GM12874 (cell line): ENCODE data around the gene KEAP1.

Experiments
- TF ChIP-seq, protein P1 (sequence below): IDR thresholded peaks from 2 replicates; pipeline ENCODE4 v1.5.1; 2011; ENCODE audit warnings: low read depth, mild to moderate bottlenecking, control low read depth, low read length, moderate library complexity; ENCODE audit not compliant: insufficient read depth

The KEAP1 gene

DNA sequence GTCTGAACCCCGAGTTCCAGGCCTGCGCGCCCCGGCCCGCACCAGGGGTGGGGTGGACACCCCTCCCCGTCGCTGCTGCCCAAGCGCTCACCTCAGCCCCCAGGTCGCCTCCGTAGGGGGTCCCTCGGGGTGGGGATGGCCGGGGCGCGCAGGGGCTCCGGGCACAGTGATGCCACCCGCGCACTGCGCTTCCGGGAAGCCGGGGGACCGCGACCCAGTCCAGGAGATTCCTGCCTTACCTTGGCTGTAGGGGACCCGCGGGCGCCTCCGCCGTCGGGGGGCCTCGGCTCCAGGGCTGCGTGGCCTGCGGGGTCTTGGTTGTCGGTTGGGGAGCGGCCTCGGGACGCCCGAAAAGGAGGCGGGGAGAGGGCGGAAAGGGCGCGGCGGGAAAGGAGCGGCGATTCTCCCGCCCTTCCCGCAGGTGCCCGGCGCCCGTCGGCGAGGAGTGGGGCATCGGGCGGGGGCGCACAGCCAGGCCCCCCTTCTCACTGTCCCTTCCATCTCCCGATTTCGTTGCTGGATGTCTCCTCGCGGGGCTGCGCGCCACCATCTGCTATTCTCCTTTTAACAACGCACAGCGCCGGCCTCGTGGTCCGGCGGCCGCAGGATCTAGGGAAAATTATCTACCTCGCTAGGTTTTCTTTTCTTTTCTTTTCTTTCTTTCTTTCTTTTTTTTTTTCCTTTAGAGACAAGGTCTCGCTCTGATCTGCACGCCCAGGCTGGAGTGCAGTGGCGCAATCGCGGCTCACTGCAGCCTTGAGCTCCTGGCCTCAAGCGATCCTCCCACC is at the start of gene KEAP1:
Gene KEAP1, minus strand, starts transcription at position 355 of the 788 bp plus-strand sequence. CDS start 3,323 bp downstream, outside the sequence.
- TF ChIP-seq, protein P1, sequence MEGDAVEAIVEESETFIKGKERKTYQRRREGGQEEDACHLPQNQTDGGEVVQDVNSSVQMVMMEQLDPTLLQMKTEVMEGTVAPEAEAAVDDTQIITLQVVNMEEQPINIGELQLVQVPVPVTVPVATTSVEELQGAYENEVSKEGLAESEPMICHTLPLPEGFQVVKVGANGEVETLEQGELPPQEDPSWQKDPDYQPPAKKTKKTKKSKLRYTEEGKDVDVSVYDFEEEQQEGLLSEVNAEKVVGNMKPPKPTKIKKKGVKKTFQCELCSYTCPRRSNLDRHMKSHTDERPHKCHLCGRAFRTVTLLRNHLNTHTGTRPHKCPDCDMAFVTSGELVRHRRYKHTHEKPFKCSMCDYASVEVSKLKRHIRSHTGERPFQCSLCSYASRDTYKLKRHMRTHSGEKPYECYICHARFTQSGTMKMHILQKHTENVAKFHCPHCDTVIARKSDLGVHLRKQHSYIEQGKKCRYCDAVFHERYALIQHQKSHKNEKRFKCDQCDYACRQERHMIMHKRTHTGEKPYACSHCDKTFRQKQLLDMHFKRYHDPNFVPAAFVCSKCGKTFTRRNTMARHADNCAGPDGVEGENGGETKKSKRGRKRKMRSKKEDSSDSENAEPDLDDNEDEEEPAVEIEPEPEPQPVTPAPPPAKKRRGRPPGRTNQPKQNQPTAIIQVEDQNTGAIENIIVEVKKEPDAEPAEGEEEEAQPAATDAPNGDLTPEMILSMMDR, result no peak

DNA sequence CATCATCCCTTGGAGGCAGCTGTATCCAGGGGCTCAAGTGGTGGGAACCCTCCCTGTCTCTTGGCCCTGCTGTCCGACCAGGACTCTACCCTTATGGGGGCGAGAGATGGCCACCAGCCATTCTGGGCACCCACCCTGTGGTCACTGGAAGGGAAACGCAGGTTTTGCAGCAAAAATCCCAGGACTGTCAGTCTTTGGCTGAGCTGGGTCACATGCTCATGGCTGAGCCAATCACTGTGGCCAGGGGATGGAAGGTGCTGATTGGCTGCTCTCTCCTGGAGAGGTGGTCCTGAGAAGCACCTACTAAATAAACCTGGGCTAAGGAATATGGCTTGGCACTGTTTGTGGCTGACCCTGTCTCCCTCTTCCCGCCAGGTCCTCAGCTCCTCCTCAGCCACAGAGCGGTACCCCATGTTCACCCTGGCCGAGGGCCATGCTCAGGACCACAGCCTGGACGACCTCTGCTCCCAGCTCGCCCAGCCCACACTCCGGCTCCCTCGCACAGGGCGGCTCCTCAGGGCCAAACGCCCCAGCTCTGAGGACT is 49.4 kb upstream of the KEAP1 start:
- TF ChIP-seq, protein P1, result no peak

DNA sequence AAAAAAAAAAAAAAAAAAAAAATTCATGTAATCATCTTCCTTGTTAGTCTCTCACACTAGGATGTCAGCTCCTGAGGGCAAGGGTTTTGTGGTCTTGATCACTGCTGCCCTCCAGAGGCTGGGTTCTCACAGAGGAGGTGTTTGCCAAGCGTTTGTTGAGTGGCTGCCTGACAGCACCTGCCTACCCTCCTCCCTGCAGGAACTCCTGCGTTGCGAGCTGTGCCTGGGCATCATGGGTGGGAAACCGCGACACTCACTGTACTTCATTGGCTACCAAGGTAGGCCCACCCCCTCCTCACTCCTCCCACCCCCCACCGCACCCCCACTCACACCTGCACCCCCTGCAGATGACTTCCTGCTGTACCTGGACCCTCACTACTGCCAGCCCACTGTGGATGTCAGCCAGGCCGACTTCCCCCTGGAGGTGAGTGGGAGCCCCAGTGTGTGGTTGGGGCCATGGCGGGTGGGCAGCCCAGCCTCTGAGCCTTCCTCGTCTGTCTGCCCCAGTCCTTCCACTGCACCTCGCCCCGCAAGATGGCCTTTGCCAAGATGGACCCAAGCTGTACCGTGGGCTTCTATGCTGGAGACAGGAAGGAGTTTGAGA is 48.6 kb upstream of the KEAP1 start:
- TF ChIP-seq, protein P1, result 0 out of 2 replicates have a peak, but pooled peaks have one; percentile 10

DNA sequence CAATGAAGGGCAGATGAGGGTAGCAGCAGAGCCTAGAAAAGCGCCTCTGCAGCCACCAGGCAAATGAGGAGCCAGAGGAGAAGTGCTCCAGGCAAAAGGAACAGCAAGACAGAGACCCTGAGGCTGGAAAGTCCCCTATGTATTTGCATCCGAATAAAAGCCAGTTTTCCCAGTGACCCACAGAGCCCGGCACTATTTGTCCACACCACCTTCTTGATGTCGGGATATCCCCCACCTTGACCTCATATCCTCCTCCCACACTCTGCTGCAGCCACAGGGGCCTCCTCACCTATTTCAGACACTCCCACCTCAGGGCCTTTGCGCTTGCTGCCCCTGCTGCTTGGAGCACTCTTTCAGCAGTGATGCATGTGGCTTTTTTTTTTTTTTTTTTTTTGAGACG is 47.2 kb upstream of the KEAP1 start:
- TF ChIP-seq, protein P1, result no peak

DNA sequence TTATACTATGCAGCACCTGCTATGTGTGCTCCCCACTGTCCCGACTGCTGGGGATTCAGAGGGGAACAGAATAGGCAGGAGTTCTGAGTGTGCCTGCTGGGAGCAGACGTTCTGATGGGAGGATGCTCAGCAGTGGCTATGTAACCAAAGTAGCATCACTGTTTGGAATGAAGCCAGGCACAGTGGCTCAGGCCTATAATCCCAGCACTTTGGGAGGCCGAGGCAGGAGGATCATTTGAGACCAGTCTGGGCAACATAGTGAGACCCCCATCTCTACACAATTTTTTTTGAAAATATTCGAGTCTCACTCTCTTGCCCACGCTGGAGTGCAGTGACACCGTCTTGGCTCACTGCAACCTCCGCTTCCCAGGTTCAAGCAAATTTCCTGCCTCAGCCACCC is 46.6 kb upstream of the KEAP1 start:
- TF ChIP-seq, protein P1, result no peak

DNA sequence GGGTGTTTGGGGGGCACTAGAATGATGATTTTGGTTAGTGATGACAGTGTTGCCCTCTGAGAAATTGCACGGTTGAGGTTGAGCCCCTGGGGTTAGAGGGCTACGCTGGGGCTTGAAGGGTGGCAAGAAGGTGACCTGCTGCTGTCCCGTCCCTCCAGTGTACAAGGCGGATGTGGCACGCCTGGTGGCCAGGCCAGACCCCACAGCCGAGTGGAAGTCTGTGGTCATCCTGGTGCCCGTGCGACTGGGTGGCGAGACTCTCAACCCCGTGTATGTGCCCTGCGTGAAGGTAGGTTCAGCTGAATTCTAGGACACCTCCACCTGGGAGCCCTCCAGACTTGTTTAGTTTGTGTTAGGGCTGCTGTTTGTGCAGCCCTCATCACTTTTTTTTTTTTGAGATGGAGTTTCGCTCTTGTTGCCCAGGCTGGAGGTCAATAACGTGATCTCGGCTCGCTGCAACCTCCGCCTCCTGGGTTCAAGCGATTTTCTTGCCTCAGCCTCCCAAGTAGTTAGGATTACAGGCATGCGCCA is 45.7 kb upstream of the KEAP1 start:
- TF ChIP-seq, protein P1, result no peak

DNA sequence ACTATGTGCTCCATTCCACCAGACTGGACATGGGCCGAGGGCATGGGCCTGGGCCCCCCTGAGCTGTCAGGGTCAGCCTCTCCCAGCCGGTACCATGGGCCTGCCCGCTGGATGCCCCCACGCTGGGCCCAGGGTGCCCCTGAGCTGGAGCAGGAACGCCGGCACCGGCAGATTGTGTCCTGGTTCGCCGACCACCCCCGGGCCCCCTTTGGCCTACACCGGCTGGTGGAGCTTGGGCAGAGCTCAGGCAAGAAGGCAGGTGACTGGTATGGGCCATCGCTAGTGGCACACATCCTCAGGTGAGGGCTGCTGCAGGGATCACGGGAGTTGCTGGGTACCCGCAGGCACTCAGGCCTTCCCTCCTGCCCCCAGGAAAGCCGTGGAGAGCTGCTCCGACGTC is 43.7 kb upstream of the KEAP1 start:
- TF ChIP-seq, protein P1, result no peak
